Measurements from ENCODE around the gene ACP3. TPM values are rescaled to one million over a fixed set of nuclear protein-coding genes. Genes with fewer than 3 reads are reported as not detected.
"Not testable (repeated sequence)": the region's sequence is repeated elsewhere in the genome, so short reads cannot be mapped to it uniquely, and the experiment has no call there.

Gene ACP3
- 0.65 TPM for polyA plus RNA-seq (ENCODE audit: insufficient read length)

- DNase-seq (ENCODE audit: low read depth), result peak; percentile 17
Measured at GRCh38 chr3:132317229-132317948, at the start of gene ACP3. Gene ACP3 (plus strand): TSS chr3:132317407. CDS start chr3:132317457, 50 bp downstream.

GRCh38 chr3:132268956-132269355 is 48.3 kb upstream of the ACP3 start:
- DNase-seq (ENCODE audit: low read depth), result no peak

GRCh38 chr3:132273036-132273435 is 44.2 kb upstream of the ACP3 start:
- no peak for DNase-seq (ENCODE audit: low read depth)

- DNase-seq (ENCODE audit: low read depth), result no peak
Measured at GRCh38 chr3:132276228-132276906, 40.8 kb upstream of the ACP3 start.

GRCh38 chr3:132279030-132279429 is 38.2 kb upstream of the ACP3 start:
- DNase-seq (ENCODE audit: low read depth), result no peak

- DNase-seq (ENCODE audit: low read depth), result peak; percentile 8
Measured at GRCh38 chr3:132283440-132283839, 33.8 kb upstream of the ACP3 start.

- no peak for DNase-seq (ENCODE audit: low read depth)
Measured at GRCh38 chr3:132283916-132284405, 33.2 kb upstream of the ACP3 start.

GRCh38 chr3:132284781-132285619 is 32.2 kb upstream of the ACP3 start:
- no peak for DNase-seq (ENCODE audit: low read depth)

GRCh38 chr3:132285620-132285945 is 31.6 kb upstream of the ACP3 start:
- DNase-seq (ENCODE audit: low read depth), result no peak

- no peak for DNase-seq (ENCODE audit: low read depth)
Measured at GRCh38 chr3:132286035-132286434, 31.2 kb upstream of the ACP3 start.

- no peak for DNase-seq (ENCODE audit: low read depth)
Measured at GRCh38 chr3:132288357-132288756, 28.9 kb upstream of the ACP3 start.

GRCh38 chr3:132289316-132289715 is 27.9 kb upstream of the ACP3 start:
- no peak for DNase-seq (ENCODE audit: low read depth)

- no peak for DNase-seq (ENCODE audit: low read depth)
Measured at GRCh38 chr3:132290833-132291232, 26.4 kb upstream of the ACP3 start.

- DNase-seq (ENCODE audit: low read depth), result no peak
Measured at GRCh38 chr3:132292042-132292441, 25.2 kb upstream of the ACP3 start.

- no peak for DNase-seq (ENCODE audit: low read depth)
Measured at GRCh38 chr3:132293251-132293650, 24.0 kb upstream of the ACP3 start.

GRCh38 chr3:132294906-132295305 is 22.3 kb upstream of the ACP3 start:
- DNase-seq (ENCODE audit: low read depth), result no peak

GRCh38 chr3:132303336-132304201 is 13.6 kb upstream of the ACP3 start:
- not testable (repeated sequence) for DNase-seq (ENCODE audit: low read depth)

- DNase-seq (ENCODE audit: low read depth), result not testable (repeated sequence)
Measured at GRCh38 chr3:132304351-132304750, 12.9 kb upstream of the ACP3 start.

GRCh38 chr3:132310057-132310456 is 7.2 kb upstream of the ACP3 start:
- DNase-seq (ENCODE audit: low read depth), result not testable (repeated sequence)

GRCh38 chr3:132311316-132311715 is 5.9 kb upstream of the ACP3 start:
- DNase-seq (ENCODE audit: low read depth), result no peak

- DNase-seq (ENCODE audit: low read depth), result no peak
Measured at GRCh38 chr3:132311841-132312240, 5.4 kb upstream of the ACP3 start.

Data from forelimb muscle (tissue), 1 donor.